ENCODE measurements around the gene MT3. TPM values are rescaled to one million over a fixed set of nuclear protein-coding genes. Genes with fewer than 3 reads are reported as not detected.
"Not testable (repeated sequence)": the region's sequence is repeated elsewhere in the genome, so short reads cannot be mapped to it uniquely, and the experiment has no call there.

The MT3 gene
- total RNA-seq, 4 donors from 2014 or later, result not detected

DNA sequence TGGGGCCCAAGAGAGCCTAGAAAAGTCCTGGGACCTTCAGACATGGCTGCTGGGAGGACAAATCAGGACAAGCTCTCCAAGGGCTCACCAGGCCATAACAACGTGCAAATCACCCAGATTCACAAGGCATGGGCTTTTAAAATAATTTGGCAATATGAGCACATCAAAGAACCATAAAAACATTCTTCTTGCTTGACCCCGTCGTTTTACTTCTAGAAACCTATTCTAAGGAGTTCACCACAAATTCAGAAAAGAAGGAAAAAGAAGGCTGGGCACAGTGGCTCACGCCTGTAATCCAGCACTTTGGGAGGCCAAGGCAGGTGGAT, 12.1 kb upstream of the MT3 start:
- H3K9me3 ChIP-seq, result no peaks in the 10 kb centered on the region
- no peak for ATAC-seq

DNA sequence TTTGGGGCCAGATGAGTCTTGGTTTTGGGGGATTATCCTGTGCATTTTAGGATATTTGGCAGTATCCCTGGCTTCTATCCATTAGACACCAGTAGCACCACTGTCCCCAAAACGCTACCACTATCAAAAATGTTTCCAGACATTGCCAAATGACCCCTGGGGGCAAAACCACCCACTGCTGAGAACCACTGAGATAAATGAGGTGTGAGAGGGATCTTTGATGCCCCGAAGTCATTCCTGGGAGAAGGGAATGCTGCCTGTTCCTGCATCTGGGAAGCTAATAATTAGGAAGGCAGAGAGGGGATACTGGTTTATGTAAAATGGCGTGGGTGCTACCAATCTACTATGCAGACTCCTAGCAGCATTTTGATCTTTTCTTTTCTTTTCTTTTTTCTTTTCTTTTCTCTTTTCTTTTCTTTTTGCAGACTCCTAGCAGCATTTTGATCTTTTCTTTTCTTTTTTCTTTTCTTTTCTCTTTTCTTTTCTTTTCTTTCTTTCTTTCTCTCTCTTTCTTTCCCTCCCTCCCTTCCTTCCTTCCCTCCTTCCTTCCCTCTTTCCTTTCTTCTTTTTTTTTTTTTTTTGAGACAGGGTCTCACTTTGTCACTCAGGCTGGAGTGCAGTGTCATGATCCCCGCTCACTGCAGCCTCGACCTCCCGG, 8.8 kb upstream of the MT3 start:
- no peaks in the 10 kb centered on the region for H3K4me1 ChIP-seq
- ATAC-seq, result no peak
- in situ Hi-C loops (cut with MboI; ENCODE audit: low sequenced_read_pairs in 4 of 4) (no loop called here), intact Hi-C loops (cut with DNase I; ENCODE audit: low total_unique reads) (no loop called here)
- H3K27ac ChIP-seq, result no peak overlapping the region
- H3K4me3 ChIP-seq, result no peak overlapping the region
- TF ChIP-seq, protein P1, sequence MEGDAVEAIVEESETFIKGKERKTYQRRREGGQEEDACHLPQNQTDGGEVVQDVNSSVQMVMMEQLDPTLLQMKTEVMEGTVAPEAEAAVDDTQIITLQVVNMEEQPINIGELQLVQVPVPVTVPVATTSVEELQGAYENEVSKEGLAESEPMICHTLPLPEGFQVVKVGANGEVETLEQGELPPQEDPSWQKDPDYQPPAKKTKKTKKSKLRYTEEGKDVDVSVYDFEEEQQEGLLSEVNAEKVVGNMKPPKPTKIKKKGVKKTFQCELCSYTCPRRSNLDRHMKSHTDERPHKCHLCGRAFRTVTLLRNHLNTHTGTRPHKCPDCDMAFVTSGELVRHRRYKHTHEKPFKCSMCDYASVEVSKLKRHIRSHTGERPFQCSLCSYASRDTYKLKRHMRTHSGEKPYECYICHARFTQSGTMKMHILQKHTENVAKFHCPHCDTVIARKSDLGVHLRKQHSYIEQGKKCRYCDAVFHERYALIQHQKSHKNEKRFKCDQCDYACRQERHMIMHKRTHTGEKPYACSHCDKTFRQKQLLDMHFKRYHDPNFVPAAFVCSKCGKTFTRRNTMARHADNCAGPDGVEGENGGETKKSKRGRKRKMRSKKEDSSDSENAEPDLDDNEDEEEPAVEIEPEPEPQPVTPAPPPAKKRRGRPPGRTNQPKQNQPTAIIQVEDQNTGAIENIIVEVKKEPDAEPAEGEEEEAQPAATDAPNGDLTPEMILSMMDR (IDR thresholded peaks at IDR 0.05 in 4 of 5, conservative IDR thresholded peaks at IDR 0.05 in 1 of 5), result no peak
- TF ChIP-seq POLR2A (IDR thresholded peaks at IDR 0.05), result no peak
- no peaks in the 10 kb centered on the region for H3K36me3 ChIP-seq
- H3K27me3 ChIP-seq, result no peaks in the 10 kb centered on the region
- no peak for DNase-seq
- H3K9me3 ChIP-seq, result no peaks in the 10 kb centered on the region

More for the DNA sequence above, 12.1 kb upstream of the MT3 start:
- TF ChIP-seq POLR2A (IDR thresholded peaks at IDR 0.05), result no peak
- TF ChIP-seq, protein P1 (IDR thresholded peaks at IDR 0.05 in 4 of 5, conservative IDR thresholded peaks at IDR 0.05 in 1 of 5), result peak in 1 of 5 experiments; percentile 4
- DNase-seq, result no peak
- Histone ChIP-seq H3K4me3 (no peak overlapping the region), H3K4me1 (no peaks in the 10 kb centered on the region), H3K36me3 (no peaks in the 10 kb centered on the region), H3K27me3 (no peaks in the 10 kb centered on the region), H3K27ac (no peak overlapping the region)
- intact Hi-C loops (cut with DNase I; ENCODE audit: low total_unique reads) (loop anchor here (1.0 kb wide), 1 partner anchor 125 kb away; no protein-coding TSS in a partner anchor), in situ Hi-C loops (cut with MboI; ENCODE audit: low sequenced_read_pairs in 4 of 4) (loop anchor here in 1 of 4 donors (10.0 kb wide), 1 partner anchor 128 kb away; no protein-coding TSS in a partner anchor)

DNA sequence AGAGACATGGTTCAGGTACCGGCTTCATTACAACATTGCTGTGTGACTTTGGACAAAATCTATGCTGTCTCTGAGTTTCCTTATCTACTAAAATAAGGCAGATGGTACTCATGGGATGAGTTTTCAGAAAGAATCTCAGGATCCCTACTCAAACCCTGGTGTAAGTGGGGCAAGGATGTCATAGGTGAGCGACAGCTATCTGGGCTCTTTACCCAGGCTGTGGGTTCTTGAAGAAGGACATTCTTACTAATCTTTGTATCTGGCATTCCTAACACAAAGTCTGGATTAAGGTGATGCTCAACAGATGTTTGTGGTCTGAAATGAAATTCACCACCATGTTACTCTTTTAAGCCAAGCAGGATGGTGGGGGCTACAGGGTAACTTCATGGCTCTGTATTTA, 6.4 kb upstream of the MT3 start:
- intact Hi-C loops (cut with DNase I; ENCODE audit: low total_unique reads); H3K27ac ChIP-seq; H3K27me3 ChIP-seq; H3K9me3 ChIP-seq; H3K4me3 ChIP-seq; H3K4me1 ChIP-seq; in situ Hi-C loops (cut with MboI; ENCODE audit: low sequenced_read_pairs in 4 of 4); DNase-seq; ATAC-seq; H3K36me3 ChIP-seq: not testable (repeated sequence)

DNA sequence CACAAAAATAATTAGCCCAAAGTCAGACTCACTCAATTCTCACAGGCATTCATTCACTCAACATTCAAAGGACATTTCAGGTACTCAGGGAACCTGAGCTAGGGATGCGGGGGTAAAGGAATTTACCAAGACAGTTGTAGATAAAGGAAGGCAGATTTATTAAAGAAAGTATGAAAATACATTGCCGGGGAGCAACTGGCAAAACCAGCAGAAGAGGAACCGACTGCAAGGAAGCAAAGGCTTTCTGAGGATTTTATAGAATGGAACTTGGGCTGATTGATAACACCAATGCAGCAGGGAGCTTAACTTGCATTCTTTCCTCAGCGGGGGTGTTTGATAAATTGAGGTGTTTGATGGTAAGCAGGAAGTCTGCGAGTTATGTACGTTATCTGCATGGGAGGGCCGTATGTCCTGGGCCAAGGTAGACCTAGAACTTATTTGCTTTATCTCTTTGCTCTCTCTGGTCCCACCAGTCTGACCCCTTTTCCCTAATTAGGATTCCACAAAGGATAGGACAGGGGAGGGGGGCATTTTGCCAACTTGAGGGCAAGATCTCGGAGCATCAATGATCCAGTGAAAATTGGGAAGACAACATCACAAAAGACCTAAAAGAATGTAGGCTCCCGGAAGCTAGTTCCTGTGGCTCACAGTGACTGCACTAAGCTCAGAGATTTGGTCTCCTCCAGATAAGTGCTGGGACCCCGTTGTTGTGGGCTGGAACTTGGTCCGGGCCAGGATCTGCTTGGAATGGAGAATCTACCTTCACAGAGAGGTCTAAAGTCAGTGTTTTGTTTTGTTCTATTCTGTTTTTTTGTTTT, 5.8 kb upstream of the MT3 start:
- in situ Hi-C loops (cut with MboI; ENCODE audit: low sequenced_read_pairs in 4 of 4), result no loop called here
- Histone ChIP-seq H3K27me3 (no peaks in the 10 kb centered on the region), H3K36me3 (no peaks in the 10 kb centered on the region), H3K27ac (no peak overlapping the region), H3K4me3 (no peak overlapping the region), H3K9me3 (no peaks in the 10 kb centered on the region), H3K4me1 (no peaks in the 10 kb centered on the region)
- ATAC-seq, result no peak
- intact Hi-C loops (cut with DNase I; ENCODE audit: low total_unique reads), result no loop called here
- DNase-seq, result no peak
- TF ChIP-seq, protein P1 (IDR thresholded peaks at IDR 0.05 in 4 of 5, conservative IDR thresholded peaks at IDR 0.05 in 1 of 5), result no peak
- no peak for TF ChIP-seq POLR2A (IDR thresholded peaks at IDR 0.05)

DNA sequence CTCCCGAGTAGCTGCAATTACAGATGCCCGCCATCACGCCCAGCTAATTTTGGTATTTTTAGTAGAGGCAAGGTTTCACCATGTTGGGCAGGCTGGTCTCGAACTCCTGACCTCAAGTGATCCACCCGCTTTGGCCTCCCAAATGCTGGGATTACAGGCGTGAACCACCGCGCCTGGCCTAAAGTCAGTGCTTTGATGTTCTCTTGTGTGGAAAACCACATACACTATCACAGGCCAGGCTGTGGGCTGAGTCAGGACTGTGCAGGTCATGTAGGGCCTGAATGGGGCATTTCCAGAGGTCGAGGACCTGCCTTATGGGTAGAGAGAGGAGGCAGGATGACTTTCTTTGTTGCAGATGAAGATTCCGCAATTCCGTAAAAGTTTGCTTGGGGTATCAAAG, 5.1 kb upstream of the MT3 start:
- in situ Hi-C loops (cut with MboI; ENCODE audit: low sequenced_read_pairs in 4 of 4) (no loop called here), intact Hi-C loops (cut with DNase I; ENCODE audit: low total_unique reads) (no loop called here)
- Histone ChIP-seq H3K4me1 (no peaks in the 10 kb centered on the region), H3K27me3 (no peaks in the 10 kb centered on the region), H3K4me3 (no peak overlapping the region), H3K9me3 (no peaks in the 10 kb centered on the region), H3K27ac (no peak overlapping the region), H3K36me3 (no peaks in the 10 kb centered on the region)
- TF ChIP-seq, protein P1 (IDR thresholded peaks at IDR 0.05 in 4 of 5, conservative IDR thresholded peaks at IDR 0.05 in 1 of 5), result no peak
- TF ChIP-seq POLR2A (IDR thresholded peaks at IDR 0.05), result no peak
- no peak for ATAC-seq
- no peak for DNase-seq

All from gastrocnemius medialis (tissue), 4 donors.